GM18868 (cell line): ENCODE results near the gene RBFOX2.
"Not testable (repeated sequence)": the region's sequence is repeated elsewhere in the genome, so short reads cannot be mapped to it uniquely, and the experiment has no call there.

Source experiments
- ATAC-seq: cut with Tn5 transposase; IDR thresholded peaks from one replicate; pipeline ENCODE4 v1.9.1; 2021; ENCODE audit warnings: mild to moderate bottlenecking, moderate library complexity; ENCODE audit not compliant: unreplicated experiment

Gene RBFOX2

DNA sequence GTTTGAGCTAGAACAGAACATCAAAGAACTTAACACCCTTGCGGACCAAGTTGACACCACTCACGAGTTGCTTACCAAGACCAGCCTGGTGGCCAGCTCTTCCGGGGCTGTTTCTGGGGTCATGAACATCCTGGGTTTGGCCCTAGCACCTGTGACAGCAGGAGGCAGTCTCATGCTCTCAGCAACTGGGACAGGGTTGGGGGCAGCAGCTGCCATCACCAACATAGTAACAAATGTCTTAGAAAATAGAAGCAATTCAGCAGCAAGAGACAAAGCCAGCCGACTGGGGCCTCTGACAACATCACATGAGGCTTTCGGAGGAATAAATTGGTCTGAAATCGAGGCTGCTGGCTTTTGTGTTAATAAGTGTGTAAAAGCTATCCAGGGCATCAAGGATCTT, 302.2 kb downstream of the RBFOX2 start:
- no peak for ATAC-seq

DNA sequence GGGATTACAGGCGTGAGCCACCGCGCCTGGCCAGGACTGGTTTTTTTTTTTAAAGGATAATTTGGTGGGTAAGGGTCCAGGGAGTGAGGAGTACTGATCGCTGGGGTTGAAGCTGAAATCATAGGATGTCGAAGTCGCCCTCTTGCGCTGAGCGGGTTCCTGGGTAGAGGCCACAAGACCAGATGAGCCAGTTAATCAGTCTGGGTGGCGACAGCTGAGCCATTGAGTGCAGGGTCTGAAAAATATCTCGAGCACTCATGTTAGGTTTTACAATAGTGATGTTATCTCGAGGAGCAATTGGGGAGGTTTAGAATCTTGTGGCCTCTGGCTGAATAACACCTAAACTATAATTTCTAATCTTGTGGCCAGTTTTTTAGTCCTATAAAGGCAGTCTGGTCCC, 303.1 kb downstream of the RBFOX2 start:
- no peak for ATAC-seq

DNA sequence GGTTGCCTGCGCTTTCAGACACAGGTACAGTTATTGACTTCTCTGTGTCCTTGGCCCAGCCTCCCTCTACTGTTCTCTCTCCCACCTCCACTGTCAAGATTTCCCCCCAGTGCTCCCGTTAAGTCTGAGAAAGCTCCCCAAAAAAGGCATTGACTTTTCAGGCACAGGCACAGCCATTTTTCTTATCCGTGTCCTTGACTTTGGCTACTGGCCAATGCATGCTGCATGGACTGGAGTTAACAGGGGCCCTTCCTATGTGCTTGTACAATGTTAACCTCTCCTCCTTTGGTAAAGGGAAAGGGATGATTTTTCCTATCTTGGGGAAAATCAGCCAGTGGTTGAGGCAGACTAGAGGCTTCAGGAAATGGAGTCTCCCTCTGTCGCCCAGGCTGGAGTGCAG, 306.7 kb downstream of the RBFOX2 start:
- no peak for ATAC-seq

DNA sequence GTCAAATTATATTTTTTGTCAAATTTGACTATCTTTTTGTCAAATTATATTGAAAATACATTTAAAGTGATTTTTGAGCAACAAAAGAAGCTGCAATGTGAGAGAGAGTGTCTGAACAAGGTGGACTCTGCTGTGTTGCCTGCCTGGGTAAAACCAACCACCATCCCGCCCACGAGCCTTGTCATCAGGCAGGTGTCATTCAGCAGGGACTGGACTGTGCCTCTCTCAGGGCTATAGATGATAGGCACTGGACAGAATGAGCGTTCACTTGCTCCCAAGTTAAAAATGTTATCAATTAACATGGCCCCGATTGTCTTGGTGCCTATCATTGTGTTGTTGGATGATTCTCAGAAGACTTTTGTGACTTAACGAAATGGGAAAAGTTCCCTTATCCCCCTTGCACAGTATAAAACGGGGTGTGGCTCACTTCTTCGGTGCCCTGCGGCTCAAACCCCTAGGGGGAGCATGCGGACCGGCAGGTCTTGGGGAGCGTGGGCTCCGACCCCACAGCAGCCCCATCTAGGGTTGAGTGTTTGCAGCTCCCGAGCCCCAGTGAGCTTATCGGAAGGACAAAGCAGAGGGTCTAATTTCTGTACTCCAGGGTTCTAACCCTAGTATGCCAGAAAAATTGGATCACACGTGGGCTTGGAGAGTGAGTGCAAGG, 309.3 kb downstream of the RBFOX2 start:
- no peak for ATAC-seq

DNA sequence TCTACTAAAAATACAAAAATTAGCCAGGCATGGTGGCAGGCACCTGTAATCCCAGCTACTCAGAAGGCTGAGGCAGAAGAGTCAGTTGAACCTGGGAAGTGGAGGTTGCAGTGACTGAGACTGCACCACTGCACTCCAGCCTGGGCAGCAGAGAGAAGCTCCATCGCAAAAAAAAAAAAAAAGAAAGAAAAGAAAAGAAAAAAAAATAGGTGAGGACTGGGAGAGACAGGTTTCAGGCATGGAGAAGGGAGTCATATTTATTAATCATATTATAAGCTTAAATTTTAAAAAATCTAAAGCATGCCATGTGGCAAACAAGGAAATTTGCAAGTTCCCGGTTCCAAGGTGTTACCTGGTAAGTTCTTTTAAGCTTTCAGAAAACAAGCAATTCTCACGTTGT, 311.1 kb downstream of the RBFOX2 start, which contains the start of gene APOL5:
TSS of gene APOL5 (plus strand) at position 301 of the 400 bp plus-strand sequence. CDS start at position 301, 0 bp downstream.
- ATAC-seq = no peak

DNA sequence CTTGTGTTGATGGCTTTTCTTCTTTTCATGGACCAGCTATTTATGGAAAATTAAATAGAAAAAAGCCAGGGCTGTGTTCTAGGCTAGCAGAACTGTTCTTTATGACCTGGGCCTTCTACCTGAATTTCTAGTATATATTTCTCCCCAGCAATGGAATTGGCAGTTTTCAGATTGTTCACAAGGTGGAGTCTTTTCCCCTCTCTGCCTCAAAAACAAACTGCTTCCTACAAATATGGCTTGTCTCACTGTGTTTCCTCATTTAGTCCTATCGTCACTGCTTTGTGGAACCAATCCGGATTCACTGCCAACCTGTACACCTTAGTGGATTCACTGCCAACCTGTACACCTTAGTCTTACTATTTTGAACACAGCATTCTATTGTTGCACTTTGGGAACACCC, 316.0 kb downstream of the RBFOX2 start:
- ATAC-seq = no peak

DNA sequence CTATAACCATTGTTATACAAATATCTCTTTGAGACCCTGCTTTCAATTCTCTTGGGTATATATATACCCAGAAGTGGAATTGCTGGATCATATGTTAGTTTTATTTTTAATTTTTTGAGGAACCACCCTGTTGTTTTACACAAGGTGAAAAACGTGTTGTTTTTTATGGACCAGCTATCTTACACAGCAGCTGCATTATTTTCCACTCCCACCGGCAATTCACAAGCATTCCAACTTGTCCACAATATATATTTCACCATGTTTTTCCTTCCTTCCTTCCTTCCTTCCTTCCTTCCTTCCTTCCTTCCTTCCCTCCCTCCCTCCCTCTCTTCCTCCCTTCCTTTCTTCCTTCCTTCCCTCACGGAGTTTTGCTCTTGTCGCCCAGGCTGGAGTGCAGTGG, 317.3 kb downstream of the RBFOX2 start:
- no peak for ATAC-seq

DNA sequence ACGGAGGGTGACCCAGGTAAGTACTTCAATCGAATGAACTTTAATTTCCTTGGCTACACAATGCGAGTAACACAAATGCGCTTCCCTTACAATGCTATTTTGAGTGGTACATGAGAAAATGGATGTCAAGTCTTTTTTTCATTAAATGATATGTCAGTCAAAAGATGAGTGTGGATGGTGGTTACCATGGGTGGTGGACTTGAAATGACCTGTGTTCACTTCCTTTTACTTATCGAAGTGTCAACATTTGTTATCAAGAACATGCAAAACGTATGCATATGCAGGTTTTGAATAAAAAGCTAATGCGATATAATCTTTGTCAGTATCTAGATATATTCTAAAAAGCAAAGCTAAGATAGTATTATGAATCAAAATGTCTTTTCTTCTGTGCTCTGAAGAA, 319.7 kb downstream of the RBFOX2 start:
- no peak for ATAC-seq

DNA sequence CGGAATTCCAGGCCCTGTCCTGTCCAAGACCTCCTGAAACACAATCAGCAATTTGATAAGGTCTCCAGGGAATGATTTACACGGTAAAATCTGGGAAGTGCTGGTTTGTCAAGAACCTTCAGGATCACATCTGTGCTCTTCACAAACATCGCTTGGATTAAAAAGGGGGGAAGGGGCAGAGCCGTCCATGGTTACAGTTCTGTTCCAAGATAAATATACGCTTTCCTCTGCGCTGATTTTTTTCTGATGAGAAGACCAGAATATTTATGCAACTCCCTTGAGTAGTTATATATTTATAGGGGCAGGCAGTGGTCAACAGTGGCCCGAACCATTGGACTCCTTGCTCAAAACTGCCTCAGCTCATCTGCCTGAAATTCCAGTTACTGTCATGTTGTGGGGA, 320.2 kb downstream of the RBFOX2 start:
- no peak for ATAC-seq

DNA sequence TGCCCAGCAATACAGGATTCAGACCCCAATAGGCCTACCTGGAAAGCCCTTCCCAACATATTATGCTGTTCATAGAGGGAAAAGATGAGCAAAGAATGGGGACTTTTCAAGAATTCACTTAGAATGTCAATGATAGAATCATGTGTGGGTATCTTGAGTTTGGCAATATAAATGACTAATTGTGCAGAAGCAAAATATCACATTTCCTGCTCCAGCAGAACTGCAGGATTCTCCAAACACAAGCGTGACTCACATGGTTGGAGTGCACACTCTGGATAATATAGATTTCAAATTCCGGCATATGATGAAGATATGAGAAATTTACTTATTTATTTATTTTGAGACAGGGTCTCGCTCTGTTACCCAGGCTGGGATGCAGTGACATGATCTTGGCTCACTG, 323.5 kb downstream of the RBFOX2 start:
- ATAC-seq = no peak

DNA sequence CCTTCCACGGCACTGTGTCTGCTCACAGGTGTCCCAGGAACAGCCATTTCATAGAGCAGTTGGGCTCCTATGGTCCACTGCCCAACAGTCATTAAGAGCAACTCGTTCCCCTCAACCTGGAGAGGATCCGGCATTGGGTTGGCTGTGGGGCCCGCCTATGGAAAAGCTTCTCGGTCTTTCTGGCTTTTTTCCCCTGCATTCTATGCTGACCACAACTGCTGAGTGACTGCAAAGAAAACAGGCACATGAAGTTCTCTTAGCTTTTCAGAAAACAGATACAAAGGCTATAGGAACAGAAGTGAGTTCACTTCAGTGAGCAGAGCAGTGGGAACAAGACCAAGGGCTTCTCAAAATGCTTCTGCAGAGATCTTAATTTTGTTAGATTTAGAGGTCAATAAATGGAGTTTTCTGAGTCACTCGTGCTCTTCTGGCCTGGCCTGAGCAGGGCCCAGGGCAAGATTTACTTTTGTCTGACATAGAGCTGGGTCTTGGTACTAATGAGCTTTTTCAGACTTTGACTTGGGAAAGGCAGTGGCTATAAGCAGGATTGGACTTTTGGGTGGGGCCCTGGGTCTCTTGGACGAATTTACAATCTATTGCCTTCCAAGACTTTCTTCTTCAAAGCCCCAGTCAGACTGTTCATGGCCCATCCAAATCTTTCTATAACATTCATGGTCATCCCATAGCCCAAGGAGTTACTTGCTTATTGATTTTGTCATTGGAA, 324.6 kb downstream of the RBFOX2 start:
- no peak for ATAC-seq

DNA sequence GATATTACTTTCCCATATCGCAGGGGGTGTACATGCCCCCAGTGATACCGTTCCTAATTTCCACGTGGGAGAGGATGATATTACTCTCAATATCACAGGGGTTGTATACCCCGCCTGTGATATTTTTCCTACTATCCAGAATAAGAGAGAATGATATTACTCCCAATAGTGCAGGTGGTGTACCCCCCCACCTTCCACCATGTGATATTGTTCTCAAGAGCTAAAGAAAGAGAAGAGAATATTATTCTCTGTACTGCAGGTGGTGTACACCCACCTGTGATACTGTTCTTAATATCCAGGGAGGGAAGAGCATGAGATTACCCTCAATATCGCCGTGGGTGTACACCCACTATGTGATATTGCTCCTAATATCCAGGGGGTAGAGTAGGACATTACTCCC, 328.8 kb downstream of the RBFOX2 start:
- not testable (repeated sequence) for ATAC-seq

DNA sequence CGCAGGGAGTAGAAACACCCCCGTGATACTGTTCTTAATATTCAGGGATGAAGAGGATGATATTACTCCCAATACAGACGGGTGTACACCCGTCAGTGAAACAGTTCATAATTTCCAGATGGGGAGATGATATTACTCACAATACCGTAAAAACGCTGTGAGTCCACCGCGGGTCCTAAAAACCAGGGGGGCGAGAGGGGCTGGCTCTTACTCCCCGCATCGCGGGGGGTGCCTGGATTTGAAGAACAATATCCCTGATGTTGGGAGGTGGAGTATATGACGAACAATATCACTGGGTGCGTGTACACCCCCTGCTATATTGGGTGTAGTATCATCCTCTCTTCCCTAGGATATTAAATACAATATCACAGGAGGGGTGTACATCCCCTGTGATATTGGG, 331.5 kb downstream of the RBFOX2 start:
- ATAC-seq = no peak

DNA sequence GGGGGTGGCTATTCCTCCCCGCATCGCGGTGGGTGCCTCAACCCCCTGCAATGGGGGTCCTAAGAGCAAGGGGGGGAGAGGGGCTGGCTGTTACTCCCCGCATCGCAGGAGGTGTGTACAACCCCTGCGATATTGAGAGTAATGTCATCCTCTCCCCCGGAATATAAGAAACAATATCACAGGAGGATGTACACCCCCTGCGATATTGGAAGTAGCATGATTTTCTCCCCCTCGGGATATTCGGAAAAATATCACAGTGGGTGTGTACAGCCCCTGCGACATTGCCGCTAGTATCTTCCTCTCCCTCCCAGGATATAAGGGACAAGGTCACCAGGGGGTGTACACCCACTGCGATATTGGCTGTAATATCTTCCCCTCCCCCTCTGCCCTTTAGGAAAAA, 333.4 kb downstream of the RBFOX2 start:
- ATAC-seq = no peak

DNA sequence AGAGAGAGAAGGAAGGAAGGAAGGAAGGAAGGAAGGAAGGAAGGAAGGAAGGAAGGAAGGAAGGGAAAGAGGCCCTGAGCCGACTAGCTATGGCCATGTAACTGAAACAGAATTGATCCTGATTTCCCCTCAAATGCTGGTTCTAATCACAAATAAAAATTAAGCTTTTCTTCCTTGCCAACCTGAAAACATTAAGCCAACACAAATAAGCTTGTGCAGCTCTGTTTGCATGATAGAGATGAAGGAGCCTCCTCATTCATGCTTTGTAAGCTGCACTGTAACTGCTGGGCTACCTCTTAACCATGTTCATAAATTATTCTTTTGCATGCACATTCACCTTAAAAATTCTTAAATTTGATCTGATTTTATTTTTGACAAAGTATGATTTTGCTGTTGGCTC, 338.6 kb downstream of the RBFOX2 start:
- ATAC-seq = no peak

DNA sequence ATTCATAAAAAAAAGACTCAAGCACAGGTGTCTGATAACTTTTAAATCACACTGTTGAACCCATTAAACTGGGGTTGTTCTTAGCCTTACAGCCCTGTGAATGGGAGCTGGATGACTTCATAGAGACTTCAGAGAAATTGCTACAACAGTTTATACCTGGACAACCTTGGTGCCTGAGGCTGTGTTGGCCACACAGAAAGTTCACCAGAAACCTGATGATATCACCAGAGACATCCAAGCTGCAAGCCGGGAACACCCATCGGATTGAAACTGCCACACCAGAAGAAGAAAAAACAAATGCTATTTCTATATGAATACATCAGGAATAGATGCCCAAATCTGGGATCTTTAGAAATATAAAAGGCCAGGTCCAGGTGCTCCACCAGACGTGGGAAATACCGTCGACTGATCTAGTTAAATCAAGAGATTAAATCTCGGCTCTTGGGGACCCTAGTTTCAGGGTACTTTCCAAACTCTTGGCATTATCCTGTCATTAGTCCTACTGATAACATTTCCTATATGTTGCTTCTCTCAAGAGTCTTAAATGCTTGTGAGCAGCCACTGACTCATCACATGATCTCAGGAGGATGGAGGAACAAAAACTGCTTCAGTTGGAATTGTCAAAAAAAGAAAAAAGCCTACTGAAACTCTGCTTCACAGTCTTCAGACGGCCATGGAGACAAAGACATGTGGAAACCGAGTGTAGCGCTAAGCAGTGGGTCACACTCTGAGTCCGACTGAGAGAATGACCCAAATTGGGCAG, 339.5 kb downstream of the RBFOX2 start:
- no peak for ATAC-seq
